Endodermal cell (in vitro differentiated cells): ENCODE measurements around the gene C1orf174. TPM values are rescaled to one million over a fixed set of nuclear protein-coding genes. Genes with fewer than 3 reads are reported as not detected.

Source experiments
- DNase-seq: peaks from one replicate; pipeline ENCODE4 v3.0.0-alpha.2; 2017
- H3K27ac ChIP-seq: 2 replicates; pipeline ENCODE4 v1.5.1; 2013; ENCODE audit warnings: mild to moderate bottlenecking, low read depth, low read length, moderate library complexity
- H3K27me3 ChIP-seq: 2 replicates; pipeline ENCODE4 v1.6.1; 2013; ENCODE audit warnings: mild to moderate bottlenecking, low read length, moderate library complexity; ENCODE audit not compliant: insufficient read depth, control insufficient read depth, poor library complexity, severe bottlenecking
- H3K36me3 ChIP-seq: 2 replicates; pipeline ENCODE4 v1.7.0; 2013; ENCODE audit warnings: mild to moderate bottlenecking, low read length, moderate library complexity; ENCODE audit not compliant: control insufficient read depth, insufficient read depth
- H3K4me1 ChIP-seq: one replicate; pipeline ENCODE4 v1.7.0; 2013; ENCODE audit warnings: low read length; ENCODE audit not compliant: control insufficient read depth, insufficient read depth
- H3K4me3 ChIP-seq: 2 replicates; pipeline ENCODE4 v1.5.1; 2013; ENCODE audit warnings: mild to moderate bottlenecking, low read length, moderate library complexity
- H3K9ac ChIP-seq: 2 replicates; pipeline ENCODE4 v1.6.1; 2013; ENCODE audit warnings: mild to moderate bottlenecking, low read length, moderate library complexity; ENCODE audit not compliant: poor library complexity, severe bottlenecking; ENCODE audit errors: extremely low read depth
- H3K9me3 ChIP-seq: 2 replicates; pipeline ENCODE4 v1.6.1; 2013; ENCODE audit warnings: mild to moderate bottlenecking, low read length, moderate library complexity; ENCODE audit not compliant: control insufficient read depth
- H3K27ac Mint-ChIP-seq: 2 replicates; pipeline ENCODE4 v1.8.0; 2020; ENCODE audit warnings: mixed read lengths
- H3K27me3 Mint-ChIP-seq: 2 replicates; pipeline ENCODE4 v1.8.0; 2021; ENCODE audit warnings: mild to moderate bottlenecking, mixed read lengths; ENCODE audit not compliant: insufficient read depth
- H3K36me3 Mint-ChIP-seq: 2 replicates; pipeline ENCODE4 v1.8.0; 2020; ENCODE audit warnings: low read depth, mixed read lengths
- H3K4me1 Mint-ChIP-seq: 2 replicates; pipeline ENCODE4 v1.8.0; 2020; ENCODE audit warnings: mixed read lengths
- H3K4me3 Mint-ChIP-seq: 2 replicates; pipeline ENCODE4 v1.8.0; 2020; ENCODE audit warnings: mild to moderate bottlenecking, moderate library complexity, mixed read lengths
- H3K9me3 Mint-ChIP-seq: 2 replicates; pipeline ENCODE4 v1.8.0; 2020; ENCODE audit warnings: mild to moderate bottlenecking, mixed read lengths
- CTCF ChIP-seq: fragments of 200-600 bp; sonication (generic); conservative IDR thresholded peaks from 2 replicates; pipeline ENCODE4 v1.5.0; 2021; ENCODE audit warnings: antibody characterized with exemption, mild to moderate bottlenecking
- WGBS, 2 experiments: methylation state at CpG; one replicate each; pipeline versions ENCODE4 v1.1.5 to v1.1.7; 2013; ENCODE audit warnings: missing lambda C conversion rate in 2 of 2, mixed read lengths in 1 of 2; ENCODE audit not compliant: insufficient coverage in 1 of 2, insufficient read length in 1 of 2; 5-methylcytosine and 5-hydroxymethylcytosine counted together
- total RNA-seq, 2 donors: library from RNA; stranded (reverse); fragmentation: NEBNext Ultra II Directional in 1 of 2; extraction: Animal tissue kit (Norgen Biotek cat#: 25700) in 1 of 2; gene quantifications; 2 replicates in 1 of 2; 3 replicates in 1 of 2; pipeline ENCODE4 v1.2.1, GENCODE V29; 2021

The C1orf174 gene
- total RNA-seq, 2 donors from 2014 or later: 28.4 to 38.4 TPM

GRCh38 chr1:3905953-3906671, 6.0 kb upstream of the C1orf174 start:
- H3K27ac Mint-ChIP-seq: no peak overlapping the region
- TF ChIP-seq CTCF: no peak
- no peaks in the 10 kb centered on the region for H3K36me3 ChIP-seq
- no peaks in the 10 kb centered on the region for H3K9me3 ChIP-seq
- no peak for DNase-seq
- H3K36me3 Mint-ChIP-seq: no peaks in the 10 kb centered on the region
- no peaks in the 10 kb centered on the region for H3K9me3 Mint-ChIP-seq
- H3K4me1 Mint-ChIP-seq: peaks cover 16% of the 10 kb centered on the region
- no peaks in the 10 kb centered on the region for H3K27me3 Mint-ChIP-seq
- WGBS, 2 experiments: 91% methylated on average over 15 to 18 of the region's 18 CpGs
- no peak overlapping the region for H3K4me3 ChIP-seq
- no peaks in the 10 kb centered on the region for H3K27me3 ChIP-seq
- H3K4me1 ChIP-seq: peaks cover 7% of the 10 kb centered on the region
- H3K9ac ChIP-seq: no peak overlapping the region
- no peak overlapping the region for H3K27ac ChIP-seq
- H3K4me3 Mint-ChIP-seq: no peak overlapping the region

GRCh38 chr1:3905266-3905952, 5.3 kb upstream of the C1orf174 start:
- no peak overlapping the region for H3K27ac Mint-ChIP-seq
- WGBS, 2 experiments: 94 to 95% methylated on average over 16 to 19 of the region's 19 CpGs
- H3K9me3 Mint-ChIP-seq: no peaks in the 10 kb centered on the region
- Histone ChIP-seq H3K27me3 (no peaks in the 10 kb centered on the region), H3K4me3 (no peak overlapping the region), H3K9me3 (no peaks in the 10 kb centered on the region), H3K4me1 (peaks cover 7% of the 10 kb centered on the region), H3K36me3 (no peaks in the 10 kb centered on the region), H3K27ac (no peak overlapping the region), H3K9ac (no peak overlapping the region)
- no peak for DNase-seq
- peaks cover 13% of the 10 kb centered on the region for H3K4me1 Mint-ChIP-seq
- H3K36me3 Mint-ChIP-seq: no peaks in the 10 kb centered on the region
- no peak overlapping the region for H3K4me3 Mint-ChIP-seq
- H3K27me3 Mint-ChIP-seq: no peaks in the 10 kb centered on the region
- TF ChIP-seq CTCF: no peak

GRCh38 chr1:3904843-3905185, 4.7 kb upstream of the C1orf174 start:
- H3K4me3 ChIP-seq: no peak overlapping the region
- TF ChIP-seq CTCF: peak; percentile 54
- no peaks in the 10 kb centered on the region for H3K9me3 ChIP-seq
- Mint-ChIP-seq H3K9me3 (no peaks in the 10 kb centered on the region), H3K36me3 (no peaks in the 10 kb centered on the region), H3K4me3 (no peak overlapping the region), H3K27me3 (no peaks in the 10 kb centered on the region), H3K27ac (peak overlapping the region; percentile 87), H3K4me1 (peaks cover 13% of the 10 kb centered on the region)
- DNase-seq: no peak
- H3K9ac ChIP-seq: no peak overlapping the region
- no peak overlapping the region for H3K27ac ChIP-seq
- no peaks in the 10 kb centered on the region for H3K36me3 ChIP-seq
- H3K27me3 ChIP-seq: no peaks in the 10 kb centered on the region
- 89 to 100% methylated on average over 4 of the region's 4 CpGs for WGBS, 2 experiments
- peaks cover 7% of the 10 kb centered on the region for H3K4me1 ChIP-seq
